DMS114 treated with DMSO at 0.1 percent for 48 hours (cell line): ENCODE measurements around the gene STX10.
A peak's percentile ranks its signal among the peaks of the same experiment; 100 is the strongest.
"Not testable (repeated sequence)": the region's sequence is repeated elsewhere in the genome, so short reads cannot be mapped to it uniquely, and the experiment has no call there.

Experiments
- DNase-seq: peaks from one replicate; lab custom pipeline; 2025; ENCODE audit not compliant: unreplicated experiment; lab: John Stamatoyannopoulos, UW

The STX10 gene

DNA sequence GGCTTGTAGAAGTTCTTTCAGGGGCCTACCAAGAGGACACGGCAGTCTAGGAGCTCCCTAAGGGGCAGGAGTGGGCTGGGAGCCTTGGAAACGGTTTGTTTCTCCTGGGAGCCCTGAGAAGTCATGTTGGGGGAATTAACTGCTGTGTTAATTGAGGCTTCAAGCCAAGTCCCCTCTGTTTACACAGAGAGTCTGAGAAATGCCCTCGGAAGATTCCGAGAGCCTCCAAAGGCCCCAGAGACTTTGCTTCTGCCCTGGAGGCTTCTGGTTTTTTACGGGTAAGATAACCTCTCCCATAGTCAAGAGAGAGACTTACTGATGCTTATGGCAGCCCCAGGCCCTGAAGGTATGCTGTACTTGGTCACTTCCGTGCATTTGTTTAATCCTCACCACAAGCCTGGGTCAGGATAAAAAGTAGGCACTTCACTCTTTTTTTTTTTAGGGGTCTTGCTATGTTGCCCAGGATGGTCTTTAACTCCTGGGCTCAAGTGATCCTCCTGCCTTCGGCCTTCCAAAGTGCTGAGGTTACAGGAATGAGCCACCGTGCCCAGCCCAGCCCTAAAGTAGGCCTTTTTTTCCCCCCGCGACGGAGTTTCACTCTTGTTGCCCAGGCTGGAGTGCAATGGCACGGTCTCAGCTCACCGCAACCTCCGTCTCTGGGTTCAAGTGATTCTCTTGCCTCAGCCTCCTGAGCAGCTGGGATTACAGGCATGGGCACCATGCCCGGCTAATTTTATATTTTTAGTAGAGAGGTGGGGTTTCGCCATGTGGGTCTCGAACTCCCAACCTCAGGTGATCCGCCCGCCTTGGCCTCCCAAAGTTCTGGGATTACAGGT lies 15.2 kb upstream of the STX10 start:
- no peak for DNase-seq

DNA sequence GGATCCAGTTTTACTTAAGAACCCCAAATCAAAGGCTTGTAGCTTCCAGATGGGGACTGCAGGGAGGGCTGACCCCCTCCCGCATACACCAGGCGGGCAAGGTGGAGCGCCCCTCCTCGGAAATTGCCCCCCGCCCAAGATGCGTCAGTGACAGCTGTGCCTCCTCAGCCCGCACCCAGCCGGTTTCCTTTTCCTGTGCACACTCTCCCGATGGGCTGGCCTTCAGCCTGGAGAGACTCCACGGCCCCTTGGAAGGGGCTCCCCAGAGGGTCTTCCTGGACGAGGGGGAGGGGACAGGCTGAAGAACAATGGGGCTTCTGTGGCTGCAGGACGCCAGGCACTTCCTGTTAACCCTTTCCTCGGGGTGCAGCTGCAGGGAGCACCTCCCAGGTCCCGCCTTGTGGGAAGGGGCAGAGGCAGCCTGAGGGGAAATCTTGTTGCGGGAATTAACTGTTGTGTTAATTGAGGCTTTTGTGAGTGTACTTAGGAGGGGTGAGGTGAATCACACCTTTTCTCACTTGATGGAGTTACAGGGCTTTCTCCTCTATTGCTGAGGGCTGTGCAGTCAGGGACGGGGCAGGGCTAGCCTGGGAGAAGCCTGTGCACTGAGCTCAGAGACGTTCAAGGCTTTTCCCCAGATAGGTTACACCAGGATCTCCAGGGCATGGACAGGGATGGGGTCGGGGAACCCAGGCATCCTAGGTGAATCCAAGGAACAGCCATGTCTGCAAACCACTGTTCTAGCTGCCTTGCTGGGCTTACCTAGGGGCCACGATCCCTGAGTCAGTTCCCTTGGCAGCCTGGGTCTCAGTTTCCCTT lies 14.4 kb upstream of the STX10 start:
- DNase-seq: no peak

- no peak for DNase-seq
These were observed 13.6 kb upstream of the STX10 start for GRCh38 chr19:13163609-13164342.

- peak; percentile 92 for DNase-seq
These were observed 12.8 kb upstream of the STX10 start for GRCh38 chr19:13162724-13163608.

DNA sequence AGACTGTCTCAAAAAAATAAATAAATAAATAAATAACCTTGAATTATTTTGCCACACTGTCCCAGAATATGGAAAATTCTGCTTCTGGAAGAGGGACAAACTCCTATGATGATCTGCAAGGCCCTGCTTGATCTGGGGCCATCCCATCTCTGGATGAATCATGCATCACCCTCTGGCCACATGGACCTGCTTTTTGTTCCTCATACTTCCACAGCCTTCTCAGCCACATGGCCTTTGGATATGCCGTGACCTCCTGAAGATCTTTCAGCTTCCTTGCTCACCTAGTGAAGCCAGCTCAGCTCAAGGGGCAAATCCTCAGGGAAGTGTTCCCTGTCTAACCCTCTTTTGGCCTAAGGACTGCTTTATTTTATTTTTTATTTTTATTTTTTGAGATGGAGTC lies 10.4 kb upstream of the STX10 start:
- DNase-seq: no peak

- no peak for DNase-seq
These were observed 9.5 kb upstream of the STX10 start for GRCh38 chr19:13159713-13160112.

DNA sequence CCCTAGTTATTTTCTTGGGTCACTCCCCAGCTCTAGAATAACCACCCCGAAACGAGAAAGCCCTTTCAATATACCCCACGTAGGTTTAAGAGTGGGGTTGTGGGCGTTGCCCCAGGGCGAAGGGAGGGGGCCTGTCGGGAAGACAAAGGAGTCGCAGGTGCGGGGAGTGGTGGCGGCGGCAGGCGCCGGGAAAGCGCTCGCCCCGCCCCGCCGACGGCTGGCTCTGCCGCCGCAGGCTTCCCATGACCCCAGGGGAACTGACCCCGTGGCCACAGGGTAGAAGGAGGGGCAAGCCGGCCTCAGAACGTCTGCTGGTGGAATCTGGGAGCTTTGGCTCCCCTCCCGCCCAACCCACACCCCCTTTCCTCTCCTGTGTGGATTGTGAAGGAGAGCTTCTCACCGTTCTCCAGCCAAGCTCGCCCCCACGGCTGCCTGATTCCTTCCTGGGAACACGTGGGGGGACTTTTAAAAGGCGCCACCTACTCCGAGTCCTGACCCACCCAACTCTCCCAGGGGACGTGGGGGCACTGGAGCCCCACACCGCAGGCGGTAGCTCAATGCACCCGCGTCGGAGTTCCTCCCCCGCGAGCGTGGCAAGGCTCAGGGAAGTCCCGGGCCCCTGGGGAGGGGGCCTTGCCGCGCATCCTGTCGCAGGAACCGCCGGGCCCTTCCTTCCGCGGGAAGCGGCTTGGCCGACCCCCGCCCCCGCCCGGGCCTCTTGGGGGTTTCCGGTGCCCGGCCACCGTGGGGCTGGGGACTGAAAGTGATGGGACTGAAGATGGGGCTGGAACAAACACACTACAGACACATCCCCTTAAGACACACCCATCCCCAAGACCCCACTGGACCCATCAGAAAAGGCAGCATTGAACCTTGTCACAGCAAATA lies 5.5 kb upstream of the STX10 start:
- DNase-seq: no peak

DNA sequence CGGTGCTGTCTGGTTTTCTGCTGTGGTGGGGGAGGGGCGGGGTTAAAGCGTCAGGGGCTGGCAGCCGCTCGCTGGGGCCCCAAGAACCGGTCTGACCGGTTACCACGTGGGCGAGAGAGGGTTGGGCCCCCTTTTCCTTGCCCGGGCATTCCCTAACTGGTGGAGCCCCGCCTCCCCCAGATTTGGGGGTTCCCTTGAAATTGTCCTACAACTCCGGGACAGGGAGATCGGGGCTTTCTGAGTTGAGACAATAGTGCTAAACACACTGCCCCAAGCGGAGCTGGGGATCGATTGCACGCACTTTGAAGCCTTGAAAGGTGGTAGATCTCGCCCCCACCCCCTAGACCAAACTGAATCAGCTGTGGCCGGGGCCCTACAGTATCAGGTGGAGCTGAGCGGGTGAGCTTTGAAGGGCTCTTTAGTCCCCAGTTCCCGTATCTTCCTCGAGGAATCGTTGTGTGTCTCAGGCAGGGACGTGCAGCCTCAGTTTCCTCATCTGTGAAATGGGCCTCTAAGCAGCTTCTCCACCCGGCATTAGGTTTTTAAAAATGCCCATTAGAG lies 4.8 kb upstream of the STX10 start:
- no peak for DNase-seq

DNA sequence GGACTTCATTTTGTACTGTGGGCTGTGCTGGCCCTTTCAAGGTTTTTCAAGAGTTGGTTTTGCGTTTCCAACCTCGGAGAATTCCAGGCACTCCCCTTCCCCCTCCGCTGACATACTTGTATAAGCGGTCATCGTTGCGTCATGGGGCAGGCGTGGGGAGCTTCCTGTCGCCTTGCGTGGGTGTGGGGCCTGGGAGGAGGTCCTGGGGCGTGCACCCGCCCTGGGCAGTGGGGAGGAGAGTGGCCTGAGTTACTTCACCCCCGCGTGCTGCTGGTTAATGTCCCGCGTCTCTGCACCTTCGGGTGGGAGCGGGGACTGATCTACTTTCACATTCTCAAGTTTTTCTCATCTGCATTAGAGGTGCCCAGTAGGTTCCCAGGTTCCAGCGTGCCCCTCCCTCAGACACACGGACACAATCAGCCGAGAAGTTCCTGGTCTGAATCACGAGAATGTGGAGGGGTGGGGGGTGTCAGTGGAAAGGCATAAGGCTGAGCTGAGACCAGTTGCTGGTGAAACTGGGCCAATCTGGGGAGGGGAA lies 4.1 kb upstream of the STX10 start:
- DNase-seq: no peak

DNA sequence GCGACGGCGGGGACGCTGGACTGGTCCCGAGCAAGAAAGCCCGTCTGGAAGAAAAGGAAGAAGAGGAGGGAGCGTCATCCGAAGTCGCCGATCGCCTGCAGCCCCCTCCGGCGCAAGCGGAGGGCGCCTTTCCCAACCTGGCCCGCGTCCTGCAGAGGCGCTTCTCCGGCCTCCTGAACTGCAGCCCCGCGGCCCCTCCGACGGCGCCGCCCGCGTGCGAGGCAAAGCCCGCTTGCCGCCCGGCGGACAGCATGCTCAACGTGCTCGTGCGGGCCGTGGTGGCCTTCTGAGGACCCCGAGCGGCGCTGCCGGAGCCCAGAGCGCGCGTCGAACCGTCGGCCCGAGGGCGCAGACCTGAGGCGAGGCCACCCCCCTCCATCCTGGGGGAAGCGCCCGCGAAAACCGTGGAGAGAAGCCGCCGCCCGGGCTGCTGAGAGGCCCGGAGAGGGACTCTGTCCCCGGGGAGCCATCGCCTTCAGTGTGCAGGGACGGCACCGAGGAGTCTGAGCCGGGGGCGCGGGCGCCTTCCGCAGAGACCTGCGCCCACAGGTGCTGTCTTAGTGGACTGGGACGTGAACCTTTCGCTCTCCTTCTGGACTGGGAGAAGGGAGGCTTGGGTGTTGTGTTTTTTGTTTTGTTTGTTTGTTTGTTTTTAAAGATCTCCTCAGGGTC lies 3.5 kb upstream of the STX10 start:
- DNase-seq: no peak

- peak; percentile 81 for DNase-seq
These were observed 2.9 kb upstream of the STX10 start for GRCh38 chr19:13152974-13153568.

DNA sequence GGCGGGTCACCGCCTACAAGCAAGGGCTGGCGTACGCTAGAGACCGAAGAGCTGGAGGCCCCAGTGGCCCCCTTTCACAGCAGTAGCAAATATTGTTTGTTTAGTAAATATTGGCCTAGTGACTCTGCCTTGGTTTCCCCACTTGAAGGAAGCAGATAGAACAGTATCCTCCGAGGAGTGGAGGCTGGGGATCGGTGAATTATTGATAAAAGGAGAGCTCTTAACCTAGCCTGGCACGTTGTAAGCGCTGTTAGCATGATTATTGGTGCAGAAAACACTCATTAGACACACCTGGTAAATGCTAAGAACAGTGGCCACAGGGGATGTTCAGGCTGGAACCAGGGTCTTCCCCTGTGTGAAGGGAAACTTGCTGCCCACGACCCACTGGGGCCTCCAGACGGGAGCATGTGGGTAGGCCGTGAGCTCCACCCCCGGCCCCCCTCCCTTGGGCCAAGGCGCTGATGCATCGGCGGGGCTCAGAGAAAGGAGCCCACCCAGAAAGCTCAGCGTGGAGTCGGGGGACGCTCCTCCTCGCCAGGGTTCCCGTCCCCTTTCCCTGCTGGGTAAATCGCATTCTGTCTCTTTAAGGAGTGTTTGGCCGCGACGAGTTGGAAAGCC lies 2.3 kb upstream of the STX10 start:
- no peak for DNase-seq

DNA sequence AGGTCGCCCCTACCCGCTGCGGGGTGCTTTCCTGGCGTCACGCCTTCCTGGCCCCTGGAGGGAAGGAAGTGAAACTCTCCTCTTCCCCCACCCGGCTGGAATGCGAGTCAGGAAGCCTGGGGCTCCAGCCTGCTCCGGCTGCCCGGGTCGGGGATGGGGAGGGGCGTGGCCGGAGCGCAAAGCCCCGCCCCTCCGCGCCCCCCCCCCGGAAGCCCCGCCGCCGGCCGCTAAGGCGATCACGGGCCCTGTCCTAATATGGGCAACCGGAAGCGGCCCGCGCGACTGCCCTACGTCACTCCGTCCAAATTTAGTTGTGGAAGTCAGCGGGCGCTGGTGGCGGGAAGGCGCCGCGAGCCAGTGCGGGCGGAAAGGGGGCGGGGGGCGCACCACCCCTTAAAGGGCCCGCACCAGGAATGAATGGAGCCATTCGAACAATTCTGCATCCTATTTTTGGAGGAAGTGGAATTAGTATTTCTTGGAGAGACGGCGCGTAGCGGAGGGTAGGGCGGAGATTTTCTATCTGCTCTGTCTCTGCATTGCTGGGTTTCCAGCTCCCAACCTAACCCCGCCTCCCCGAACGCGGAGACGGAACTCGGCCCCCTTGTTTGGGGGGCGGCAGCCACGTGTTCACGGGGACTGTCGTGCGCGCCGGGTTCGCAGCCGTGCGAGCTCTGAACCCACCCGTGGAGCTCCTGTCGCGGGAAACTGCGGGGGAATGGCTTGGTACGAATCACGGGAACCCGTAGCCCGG lies 1.6 kb upstream of the STX10 start:
- peak; percentile 89 for DNase-seq

- no peak for DNase-seq
These were observed 893 bp upstream of the STX10 start for GRCh38 chr19:13150931-13151604.

DNA sequence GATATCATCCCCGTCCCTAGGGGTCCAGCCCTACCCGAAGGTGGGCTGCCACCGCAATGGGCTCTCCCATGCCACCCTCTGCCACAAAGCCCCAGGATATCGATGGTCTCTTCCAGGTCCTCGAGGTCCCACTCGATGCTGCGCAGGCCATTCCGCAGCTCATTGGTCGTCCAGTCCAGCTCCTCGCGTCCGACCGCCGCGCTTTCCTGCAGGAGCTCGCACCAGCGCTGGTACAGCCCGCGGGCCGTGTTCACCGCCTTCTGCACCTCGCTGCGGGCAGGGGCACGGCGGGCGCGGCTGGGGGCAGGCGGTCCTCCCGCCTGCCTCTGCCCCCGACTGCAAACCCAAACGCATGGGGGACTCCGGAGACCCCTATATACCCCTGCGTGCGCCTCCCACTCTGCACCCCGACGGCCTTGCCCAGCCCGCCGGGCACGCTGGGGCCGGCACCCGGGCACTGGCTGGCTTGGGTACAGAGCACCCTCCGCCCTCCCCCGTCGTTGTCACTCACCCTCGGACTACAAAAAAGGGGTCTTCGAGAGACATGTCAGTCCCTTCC lies 468 bp downstream of the STX10 start:
- DNase-seq: no peak

GRCh38 chr19:13149173-13149627 lies 975 bp downstream of the STX10 start:
- DNase-seq: not testable (repeated sequence)
